ENCODE data around the gene APOH.
A peak's percentile ranks its signal among the peaks of the same experiment; 100 is the strongest.

Gene APOH

GRCh38 chr17:66234611-66235010 is 5.4 kb upstream of the APOH start:
- DNase-seq: no peak

GRCh38 chr17:66233023-66233753 is 4.0 kb upstream of the APOH start:
- no peak for DNase-seq

- DNase-seq: no peak
Observed at GRCh38 chr17:66230922-66231591, 1.8 kb upstream of the APOH start.

GRCh38 chr17:66229783-66230538 is 746 bp upstream of the APOH start:
- no peak for DNase-seq

- DNase-seq: no peak
Observed at GRCh38 chr17:66227212-66228045, 1.8 kb downstream of the APOH start.

- DNase-seq: no peak
Observed at GRCh38 chr17:66222798-66223350, 6.3 kb downstream of the APOH start.

- DNase-seq: no peak
Observed at GRCh38 chr17:66221755-66222530, 7.3 kb downstream of the APOH start.

- no peak for DNase-seq
Observed at GRCh38 chr17:66221343-66221742, 7.9 kb downstream of the APOH start.

GRCh38 chr17:66220079-66220835 is 9.0 kb downstream of the APOH start:
- DNase-seq: no peak

GRCh38 chr17:66215529-66215911 is 13.7 kb downstream of the APOH start:
- no peak for DNase-seq

GRCh38 chr17:66214884-66215528 is 14.2 kb downstream of the APOH start:
- no peak for DNase-seq

- DNase-seq: no peak
Observed at GRCh38 chr17:66211047-66211810, 18.0 kb downstream of the APOH start.

- no peak for DNase-seq
Observed at GRCh38 chr17:66210208-66210574, 19.0 kb downstream of the APOH start.

GRCh38 chr17:66207936-66208335 is 21.3 kb downstream of the APOH start:
- DNase-seq: no peak

- no peak for DNase-seq
Observed at GRCh38 chr17:66203274-66204015, 25.8 kb downstream of the APOH start.

GRCh38 chr17:66200685-66201092 is 28.5 kb downstream of the APOH start:
- peak; percentile 49 to 61 for DNase-seq

GRCh38 chr17:66198242-66198641 is 31.0 kb downstream of the APOH start:
- no peak for DNase-seq

- DNase-seq: no peak
Observed at GRCh38 chr17:66192378-66192687, 36.9 kb downstream of the APOH start.
